Measurements from ENCODE around the gene MCC. TPM values are rescaled to one million over a fixed set of nuclear protein-coding genes. Genes with fewer than 3 reads are reported as not detected.
"Not testable (repeated sequence)": the region's sequence is repeated elsewhere in the genome, so short reads cannot be mapped to it uniquely, and the experiment has no call there.

Gene MCC
- total RNA-seq, 2 experiments from 2014 or later, result 2.9 to 3.3 TPM

- Mint-ChIP-seq H3K27ac (no peak overlapping the region), H3K27me3 (peaks cover 55% of the 10 kb centered on the region), H3K9me3 (peaks cover 2% of the 10 kb centered on the region), H3K4me3 (no peak overlapping the region), H3K36me3 (ENCODE audit: low read depth) (no peaks in the 10 kb centered on the region), H3K4me1 (no peaks in the 10 kb centered on the region)
- CTCF ChIA-PET, result no interaction called here
- POLR2A ChIA-PET, result no interaction called here
- DNase-seq, result no peak
Measured at GRCh38 chr5:113480243-113480642, 8.0 kb downstream of the MCC start.

GRCh38 chr5:113478691-113479090 lies 9.6 kb downstream of the MCC start:
- CTCF ChIA-PET, result interaction anchor here (0.6 kb wide), 1 partner anchor 949 kb away, joined by 3 read pairs; no protein-coding TSS in a partner anchor
- Mint-ChIP-seq H3K4me1 (no peaks in the 10 kb centered on the region), H3K36me3 (ENCODE audit: low read depth) (no peaks in the 10 kb centered on the region), H3K27me3 (peaks cover 51% of the 10 kb centered on the region), H3K4me3 (no peak overlapping the region), H3K27ac (no peak overlapping the region), H3K9me3 (peaks cover 2% of the 10 kb centered on the region)
- POLR2A ChIA-PET, result interaction anchor here (0.6 kb wide), 1 partner anchor 188 kb away, joined by 3 read pairs; no protein-coding TSS in a partner anchor
- DNase-seq, result no peak

- no peaks in the 10 kb centered on the region for H3K4me1 Mint-ChIP-seq
- POLR2A ChIA-PET, result no interaction called here
- no peak for DNase-seq
- H3K4me3 Mint-ChIP-seq, result no peak overlapping the region
- CTCF ChIA-PET, result interaction anchor here (1.5 to 1.6 kb wide), 2 partner anchors 11 to 14 kb away, joined by 3 to 4 read pairs; no protein-coding TSS in a partner anchor
- H3K27ac Mint-ChIP-seq, result no peak overlapping the region
- peaks cover 34% of the 10 kb centered on the region for H3K27me3 Mint-ChIP-seq
- no peaks in the 10 kb centered on the region for H3K36me3 Mint-ChIP-seq (ENCODE audit: low read depth)
- peaks cover 2% of the 10 kb centered on the region for H3K9me3 Mint-ChIP-seq
Measured at GRCh38 chr5:113474100-113474728, 14.0 kb downstream of the MCC start.

DNA sequence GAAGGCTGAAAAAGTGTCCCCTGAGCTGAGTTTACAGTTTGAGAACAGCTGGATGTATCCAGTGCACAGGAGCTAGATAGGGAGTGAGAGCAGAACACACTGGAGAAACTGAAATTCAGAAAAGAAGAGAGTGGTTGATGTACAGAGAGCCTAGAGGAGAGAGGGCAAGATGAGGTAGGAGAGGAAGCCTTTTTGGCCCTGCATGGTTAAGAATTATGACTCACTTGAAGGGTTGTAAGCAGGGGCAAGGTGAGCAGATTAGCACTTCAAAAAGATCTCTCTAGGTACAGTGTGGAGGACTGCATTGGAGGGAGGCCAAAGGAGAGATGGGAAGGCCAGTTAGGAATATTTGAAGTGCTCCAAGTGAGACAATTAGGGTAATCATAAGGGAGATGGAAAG lies 25.2 kb downstream of the MCC start:
- POLR2A ChIA-PET, result no interaction called here
- Mint-ChIP-seq H3K27me3 (peaks cover 10% of the 10 kb centered on the region), H3K4me3 (no peak overlapping the region), H3K4me1 (no peaks in the 10 kb centered on the region), H3K9me3 (no peaks in the 10 kb centered on the region), H3K27ac (no peak overlapping the region), H3K36me3 (ENCODE audit: low read depth) (no peaks in the 10 kb centered on the region)
- CTCF ChIA-PET, result interaction anchor here (1.2 kb wide), 1 partner anchor 11 kb away, joined by 3 read pairs; no protein-coding TSS in a partner anchor
- no peak for DNase-seq

- H3K4me3 Mint-ChIP-seq; H3K4me1 Mint-ChIP-seq; POLR2A ChIA-PET; DNase-seq; CTCF ChIA-PET; H3K36me3 Mint-ChIP-seq (ENCODE audit: low read depth); H3K27ac Mint-ChIP-seq; H3K27me3 Mint-ChIP-seq; H3K9me3 Mint-ChIP-seq: not testable (repeated sequence)
Measured at GRCh38 chr5:113457106-113457505, 31.1 kb downstream of the MCC start.

DNA sequence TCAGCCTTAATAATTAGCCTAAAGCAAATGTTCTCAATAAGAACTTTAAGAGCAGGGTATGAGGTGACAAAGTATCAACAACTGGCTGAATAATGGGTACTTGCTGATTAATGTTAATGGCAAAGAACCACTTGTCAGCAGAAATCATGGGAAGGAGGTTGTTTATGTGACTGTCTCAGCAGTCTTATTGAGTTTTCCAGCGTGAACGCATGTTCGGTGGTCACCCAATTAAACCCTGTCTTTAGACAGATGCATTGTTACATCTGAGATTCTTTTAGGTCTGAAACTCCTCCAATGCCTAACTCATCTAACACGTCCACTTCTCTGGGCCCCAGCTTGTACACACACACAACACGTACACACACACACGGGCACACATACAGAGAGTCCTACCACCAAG lies 35.3 kb downstream of the MCC start:
- H3K4me1 Mint-ChIP-seq, result no peaks in the 10 kb centered on the region
- H3K4me3 Mint-ChIP-seq, result no peak overlapping the region
- CTCF ChIA-PET, result no interaction called here
- POLR2A ChIA-PET, result no interaction called here
- no peaks in the 10 kb centered on the region for H3K9me3 Mint-ChIP-seq
- DNase-seq, result no peak
- H3K27me3 Mint-ChIP-seq, result peaks cover 10% of the 10 kb centered on the region
- H3K27ac Mint-ChIP-seq, result no peak overlapping the region
- no peaks in the 10 kb centered on the region for H3K36me3 Mint-ChIP-seq (ENCODE audit: low read depth)

DNA sequence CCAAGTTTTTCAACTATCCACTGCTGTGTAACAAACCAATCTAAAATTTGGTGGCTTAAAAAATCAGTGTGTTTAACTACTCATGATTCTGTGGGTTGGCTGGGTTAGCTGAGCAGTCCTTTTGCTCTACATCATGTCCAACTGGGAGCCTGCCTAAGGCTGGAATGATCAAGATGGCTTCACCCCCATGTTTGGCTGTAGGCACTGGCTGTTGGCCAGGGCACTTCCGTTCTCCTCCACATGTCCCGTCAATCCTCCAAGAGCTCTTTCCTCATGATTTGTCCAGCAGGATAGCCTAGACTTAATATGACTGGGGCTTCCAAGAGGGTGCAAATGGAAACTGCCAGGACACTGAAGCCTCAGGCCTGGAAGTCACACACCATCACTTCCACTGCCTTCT lies 36.5 kb downstream of the MCC start:
- Mint-ChIP-seq H3K4me3 (no peak overlapping the region), H3K27ac (no peak overlapping the region), H3K36me3 (ENCODE audit: low read depth) (no peaks in the 10 kb centered on the region), H3K27me3 (peaks cover 12% of the 10 kb centered on the region), H3K9me3 (no peaks in the 10 kb centered on the region), H3K4me1 (no peaks in the 10 kb centered on the region)
- no peak for DNase-seq
- CTCF ChIA-PET, result interaction anchor here (1.5 kb wide), 1 partner anchor 22 kb away, joined by 4 read pairs; no protein-coding TSS in a partner anchor
- POLR2A ChIA-PET, result no interaction called here

GRCh38 chr5:113450929-113451328 lies 37.3 kb downstream of the MCC start:
- Mint-ChIP-seq H3K4me3 (no peak overlapping the region), H3K27me3 (peaks cover 20% of the 10 kb centered on the region), H3K27ac (no peak overlapping the region), H3K36me3 (ENCODE audit: low read depth) (no peaks in the 10 kb centered on the region), H3K4me1 (no peaks in the 10 kb centered on the region), H3K9me3 (no peaks in the 10 kb centered on the region)
- no peak for DNase-seq
- ChIA-PET POLR2A (no interaction called here), CTCF (interaction anchor here (1.5 kb wide), 1 partner anchor 22 kb away, joined by 4 read pairs; no protein-coding TSS in a partner anchor)

GRCh38 chr5:113450462-113450861 lies 37.8 kb downstream of the MCC start:
- DNase-seq, result no peak
- CTCF ChIA-PET, result no interaction called here
- no peaks in the 10 kb centered on the region for H3K9me3 Mint-ChIP-seq

GRCh38 chr5:113448252-113448651 lies 40.0 kb downstream of the MCC start:
- ChIA-PET POLR2A (no interaction called here), CTCF (no interaction called here)
- no peak overlapping the region for H3K27ac Mint-ChIP-seq
- peaks cover 33% of the 10 kb centered on the region for H3K27me3 Mint-ChIP-seq
- H3K4me3 Mint-ChIP-seq, result no peak overlapping the region
- no peaks in the 10 kb centered on the region for H3K9me3 Mint-ChIP-seq
- H3K4me1 Mint-ChIP-seq, result no peaks in the 10 kb centered on the region
- DNase-seq, result no peak
- no peaks in the 10 kb centered on the region for H3K36me3 Mint-ChIP-seq (ENCODE audit: low read depth)

More at GRCh38 chr5:113450462-113450861, 37.8 kb downstream of the MCC start:
- H3K36me3 Mint-ChIP-seq (ENCODE audit: low read depth), result no peaks in the 10 kb centered on the region
- no peaks in the 10 kb centered on the region for H3K4me1 Mint-ChIP-seq
- no peak overlapping the region for H3K4me3 Mint-ChIP-seq
- POLR2A ChIA-PET, result no interaction called here
- H3K27me3 Mint-ChIP-seq, result peaks cover 23% of the 10 kb centered on the region
- H3K27ac Mint-ChIP-seq, result no peak overlapping the region

GRCh38 chr5:113447498-113448050 lies 40.7 kb downstream of the MCC start:
- CTCF ChIA-PET, result no interaction called here
- H3K4me3 Mint-ChIP-seq, result no peak overlapping the region
- no peak for DNase-seq
- H3K36me3 Mint-ChIP-seq (ENCODE audit: low read depth), result no peaks in the 10 kb centered on the region
- POLR2A ChIA-PET, result no interaction called here
- no peaks in the 10 kb centered on the region for H3K4me1 Mint-ChIP-seq
- no peak overlapping the region for H3K27ac Mint-ChIP-seq
- no peaks in the 10 kb centered on the region for H3K9me3 Mint-ChIP-seq
- peaks cover 40% of the 10 kb centered on the region for H3K27me3 Mint-ChIP-seq

DNA sequence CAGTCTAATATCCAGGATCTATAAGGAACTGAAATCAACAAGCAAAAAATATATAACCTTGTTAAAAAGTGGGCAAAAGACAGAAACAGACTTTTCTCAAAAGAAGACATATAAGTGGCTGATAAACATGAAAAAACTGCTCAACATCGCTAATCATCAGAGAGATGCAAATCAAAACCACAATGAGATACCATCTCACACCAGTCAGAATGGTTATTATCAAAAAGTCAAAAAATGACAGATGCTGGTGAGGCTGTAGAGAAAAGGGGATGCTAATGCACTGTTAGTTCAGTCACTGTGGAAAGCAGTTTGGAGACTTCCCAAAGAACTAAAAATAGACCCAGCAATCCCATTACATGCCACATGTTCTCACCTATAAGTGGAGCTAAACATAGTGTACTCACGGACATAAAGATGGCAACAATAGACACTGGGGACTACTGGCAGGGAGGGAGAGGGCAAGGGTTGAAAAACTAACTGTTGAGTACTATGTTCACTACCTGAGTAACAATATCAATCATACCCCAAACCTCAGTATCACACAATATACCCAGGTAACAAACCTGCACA lies 41.8 kb downstream of the MCC start:
- DNase-seq, result no peak
- Mint-ChIP-seq H3K9me3 (no peaks in the 10 kb centered on the region), H3K27ac (no peak overlapping the region), H3K27me3 (peaks cover 42% of the 10 kb centered on the region), H3K4me3 (no peak overlapping the region), H3K4me1 (no peaks in the 10 kb centered on the region), H3K36me3 (ENCODE audit: low read depth) (no peaks in the 10 kb centered on the region)
- ChIA-PET POLR2A (no interaction called here), CTCF (no interaction called here)

GRCh38 chr5:113437111-113437510 lies 51.1 kb downstream of the MCC start:
- DNase-seq, result no peak
- Mint-ChIP-seq H3K4me1 (no peaks in the 10 kb centered on the region), H3K36me3 (ENCODE audit: low read depth) (no peaks in the 10 kb centered on the region), H3K27ac (no peak overlapping the region), H3K4me3 (no peak overlapping the region), H3K27me3 (peaks cover 8% of the 10 kb centered on the region), H3K9me3 (no peaks in the 10 kb centered on the region)
- CTCF ChIA-PET, result interaction anchor here (0.7 kb wide), 1 partner anchor 32 kb away, joined by 3 read pairs; no protein-coding TSS in a partner anchor
- POLR2A ChIA-PET, result no interaction called here

Data from activated CD4-positive, alpha-beta T cell treated with anti-CD3 and anti-CD28 coated beads, Interleukin-2, amount 10 ng/mL, durations not matched to agents 7 days and 5 days (primary cell).